Central memory CD4-positive, alpha-beta T cell (primary cell): Measurements from ENCODE around the gene FMNL1.

Experiments used
- DNase-seq: peaks from one replicate; pipeline ENCODE4 v3.0.0; 2022

The FMNL1 gene

DNA sequence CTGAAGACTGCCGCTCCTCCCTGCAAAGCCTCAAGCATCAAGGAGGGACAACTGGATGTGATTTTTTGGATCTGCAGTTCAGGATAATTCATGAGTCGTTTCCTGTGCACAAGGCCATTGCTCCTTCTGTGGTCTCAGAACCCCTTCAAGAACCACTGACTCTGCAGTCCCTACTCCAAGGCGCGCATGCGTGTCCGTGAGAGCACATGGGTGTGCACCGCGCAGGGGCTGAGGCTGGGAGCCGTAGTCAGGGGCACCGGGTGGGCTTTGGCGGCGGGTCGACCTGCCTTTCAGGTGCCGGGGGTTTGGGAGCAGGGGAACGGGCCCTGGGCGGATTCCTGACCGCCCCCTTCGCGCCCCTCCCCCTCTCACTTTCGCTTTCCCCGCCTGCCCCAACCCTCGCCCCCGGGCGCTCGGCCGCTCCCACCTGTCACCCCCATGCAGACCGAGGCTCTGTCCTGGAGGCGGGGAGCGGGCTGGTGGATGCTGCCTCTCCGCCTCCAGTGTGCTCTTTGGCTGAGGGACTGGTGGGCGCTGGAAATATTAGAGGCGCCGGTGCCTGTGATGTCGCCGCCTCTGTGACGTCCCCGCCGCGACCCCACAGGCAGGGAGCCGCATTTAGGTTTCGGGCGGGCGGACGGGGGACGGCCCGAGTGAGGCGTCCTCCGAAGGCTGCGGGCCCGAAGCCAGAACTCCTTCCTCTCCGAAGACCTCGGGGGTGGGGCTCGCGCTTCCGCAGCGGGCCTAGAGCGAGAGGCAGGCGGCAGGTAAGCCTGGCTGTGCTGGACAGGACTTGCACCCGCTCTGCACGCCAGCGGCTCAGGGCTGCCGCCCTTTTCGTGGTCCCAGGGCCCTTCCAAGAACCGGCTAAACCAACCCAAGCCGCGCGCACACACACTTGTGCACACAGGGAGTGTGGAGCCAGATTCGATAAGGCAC is 40.2 kb downstream of the FMNL1 start, which contains the start of gene SPATA32:
Gene SPATA32, minus strand, starts transcription at position 518 of the 939 bp plus-strand sequence. Its CDS starts 78 bp downstream, at position 440.
- peak; percentile 59 for DNase-seq

DNA sequence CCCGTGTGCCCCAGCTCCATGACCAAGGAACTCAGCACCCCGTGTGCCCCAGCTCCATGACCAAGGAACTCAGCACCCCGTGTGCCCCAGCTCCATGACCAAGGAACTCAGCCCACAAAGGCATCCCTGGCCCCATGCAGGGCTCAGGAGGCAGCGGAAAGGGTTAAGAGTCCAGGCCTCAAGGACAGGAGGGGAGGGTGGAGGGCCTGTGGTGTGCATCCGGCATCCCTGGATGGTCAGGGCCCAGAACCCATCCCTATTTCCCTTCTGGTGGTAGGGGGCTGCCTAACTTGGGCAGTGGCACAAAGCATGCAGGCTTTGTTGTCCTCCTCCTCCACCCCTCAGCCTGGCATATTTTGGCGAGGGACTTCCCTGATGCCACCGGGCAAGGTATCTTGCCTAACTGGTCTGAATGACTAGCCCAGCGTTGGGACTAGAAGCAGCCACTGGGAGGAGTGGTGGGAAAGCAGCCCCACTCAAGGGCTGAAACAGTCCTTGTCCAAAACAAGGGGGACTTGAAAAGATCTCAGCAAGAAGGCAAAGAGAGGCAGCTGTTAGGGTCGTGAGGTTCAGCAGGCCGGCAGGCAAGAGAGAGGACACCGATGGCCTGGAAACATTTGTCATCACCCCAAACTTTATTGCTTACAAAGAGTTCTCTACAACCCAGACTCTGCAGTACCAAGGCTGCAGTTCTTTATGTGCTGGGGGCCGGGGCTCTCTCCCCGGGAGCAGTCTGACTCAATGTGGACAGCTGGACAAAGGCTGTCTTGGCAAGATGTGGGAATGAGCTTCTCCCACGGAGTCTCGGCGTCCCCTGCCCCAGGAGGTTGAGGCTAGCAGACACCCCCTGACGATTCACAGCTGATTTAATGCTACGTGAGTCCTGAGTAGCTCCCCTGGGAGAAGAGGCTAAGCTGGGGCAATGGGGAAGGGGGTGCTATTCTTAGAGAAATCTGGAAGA is 41.1 kb downstream of the FMNL1 start:
- DNase-seq: no peak

DNA sequence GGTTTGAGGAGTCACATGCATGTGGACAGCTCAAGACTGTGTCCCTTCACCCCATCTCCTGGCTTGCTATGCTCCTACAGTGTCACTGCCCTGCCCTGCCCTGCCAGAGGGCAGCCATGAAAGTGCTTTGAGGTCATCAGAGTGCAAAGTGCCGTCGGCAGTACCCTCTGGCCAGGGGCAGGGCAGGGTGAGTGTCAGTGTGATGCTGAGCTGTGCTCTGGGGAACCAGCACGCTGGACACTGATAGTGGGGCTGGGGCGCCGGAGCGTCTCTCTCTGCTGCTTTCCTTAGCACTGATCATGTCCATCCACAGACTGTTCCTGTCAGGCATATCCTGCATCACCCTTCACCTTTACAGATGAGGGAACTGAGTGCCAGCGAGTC is 41.8 kb downstream of the FMNL1 start:
- no peak for DNase-seq

DNA sequence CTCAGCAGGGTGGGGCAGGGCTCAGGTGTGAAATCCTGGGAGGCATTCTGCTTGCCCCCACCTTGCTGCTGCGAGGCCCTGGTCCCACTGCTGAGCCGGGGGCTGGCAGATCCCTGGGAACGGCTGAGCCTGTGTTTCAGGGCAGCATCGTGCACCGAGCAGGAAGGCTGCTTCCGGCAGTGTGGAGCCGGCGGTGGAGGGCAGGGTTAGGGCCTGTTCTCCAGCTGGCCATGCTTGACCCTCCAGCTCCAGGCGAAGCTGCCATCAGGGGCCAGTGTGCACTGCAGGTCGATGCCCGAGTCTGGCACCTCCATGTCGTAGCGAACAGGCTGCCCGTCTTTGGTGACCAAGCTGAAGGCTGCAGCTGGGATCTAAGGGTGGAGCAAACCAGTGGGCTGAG is 42.7 kb downstream of the FMNL1 start:
- DNase-seq: no peak

DNA sequence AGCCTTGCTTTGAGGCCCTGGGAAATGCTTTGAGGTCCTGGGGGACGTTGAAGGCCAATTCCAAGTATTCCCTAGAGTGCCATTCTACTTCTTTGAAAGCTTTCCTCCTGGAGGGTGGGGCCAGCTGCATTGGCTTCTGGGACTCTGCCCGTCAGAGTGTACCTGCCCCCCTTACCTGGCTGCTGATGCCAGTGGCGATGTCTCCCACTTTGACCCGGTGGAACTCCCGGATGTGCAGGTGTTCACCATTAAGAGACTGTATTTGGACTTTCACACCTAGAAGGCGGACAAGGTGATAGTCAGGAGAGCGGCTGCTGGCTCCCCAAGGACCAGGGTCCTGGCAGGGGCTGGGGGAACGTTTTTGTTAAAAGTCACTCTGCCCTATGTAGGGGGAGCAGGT is 43.3 kb downstream of the FMNL1 start:
- DNase-seq: no peak

DNA sequence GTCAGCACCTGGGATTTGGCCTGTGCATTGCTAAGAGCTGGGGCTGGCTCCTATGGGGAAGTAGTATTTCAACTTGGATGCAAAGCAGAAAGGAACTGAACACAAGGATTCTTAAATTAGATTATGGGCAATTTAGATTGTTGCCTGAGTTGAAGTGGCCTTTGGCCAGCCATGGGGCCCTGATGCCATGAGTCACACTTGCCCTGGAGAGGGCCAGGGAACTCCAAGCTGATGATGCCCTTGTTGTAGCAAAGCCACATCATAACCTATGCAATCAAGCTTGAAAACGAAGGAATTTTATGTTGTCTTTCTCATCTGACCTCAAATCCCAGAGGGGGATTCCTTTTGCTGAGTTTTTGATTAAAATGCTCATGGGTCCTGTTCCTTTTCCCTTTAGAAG is 44.1 kb downstream of the FMNL1 start:
- DNase-seq: no peak

DNA sequence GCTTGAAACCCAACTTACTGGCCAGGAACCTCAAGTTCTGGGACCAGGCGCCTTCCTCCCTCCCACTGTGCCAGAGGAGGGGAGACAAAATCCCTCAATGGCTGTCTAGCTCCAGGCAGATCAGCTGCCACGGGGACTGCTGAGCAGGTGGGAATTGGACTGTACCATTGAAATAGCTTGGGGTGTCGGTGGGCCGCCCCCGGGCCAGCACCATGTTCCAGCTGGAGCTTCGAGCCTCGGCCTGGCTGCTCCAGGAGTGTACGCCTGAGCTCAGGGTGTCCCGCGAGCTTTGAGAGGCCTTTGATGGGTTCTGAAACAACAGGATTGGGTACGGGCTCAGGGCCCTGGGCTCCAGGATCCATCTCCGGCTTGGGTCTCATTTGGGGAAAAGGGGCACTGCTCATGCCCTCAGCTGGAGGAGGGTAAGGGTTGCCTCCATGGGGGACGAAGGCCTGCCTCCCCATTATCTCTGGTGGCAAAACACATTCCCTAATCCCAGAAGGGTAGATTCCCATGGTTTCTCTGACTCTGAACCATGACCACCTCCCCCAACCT is 44.8 kb downstream of the FMNL1 start:
- no peak for DNase-seq

DNA sequence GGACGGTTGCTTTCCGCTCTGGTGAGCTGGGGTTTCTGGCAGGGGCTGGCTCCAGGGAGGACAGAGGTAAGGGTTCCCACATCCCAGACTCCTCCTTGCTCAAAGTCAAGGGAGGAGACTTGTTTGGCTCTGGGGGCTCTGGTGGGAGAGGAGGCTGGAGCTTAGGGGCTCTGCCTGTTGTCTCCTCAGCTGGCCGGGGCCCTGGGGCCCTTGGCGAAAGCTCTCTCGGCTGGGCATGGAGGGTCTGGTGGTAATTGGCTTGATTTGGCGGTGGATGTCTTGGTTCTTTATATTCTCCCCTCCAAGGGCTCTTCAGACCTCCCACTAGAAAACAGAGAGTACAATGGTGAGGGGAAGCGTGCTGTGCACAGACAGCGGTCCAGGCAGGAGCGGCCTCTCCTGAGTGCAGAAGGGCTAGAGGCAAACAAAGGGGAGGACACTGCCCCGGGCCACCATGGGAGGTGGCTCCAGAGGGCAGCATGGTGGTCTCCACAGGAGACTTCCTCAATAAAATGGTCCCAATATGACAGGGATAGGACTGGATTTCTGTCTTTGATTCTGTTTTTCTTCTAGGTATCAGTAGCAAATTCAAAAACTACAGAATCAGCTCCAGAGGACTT is 45.9 kb downstream of the FMNL1 start:
- DNase-seq: no peak

DNA sequence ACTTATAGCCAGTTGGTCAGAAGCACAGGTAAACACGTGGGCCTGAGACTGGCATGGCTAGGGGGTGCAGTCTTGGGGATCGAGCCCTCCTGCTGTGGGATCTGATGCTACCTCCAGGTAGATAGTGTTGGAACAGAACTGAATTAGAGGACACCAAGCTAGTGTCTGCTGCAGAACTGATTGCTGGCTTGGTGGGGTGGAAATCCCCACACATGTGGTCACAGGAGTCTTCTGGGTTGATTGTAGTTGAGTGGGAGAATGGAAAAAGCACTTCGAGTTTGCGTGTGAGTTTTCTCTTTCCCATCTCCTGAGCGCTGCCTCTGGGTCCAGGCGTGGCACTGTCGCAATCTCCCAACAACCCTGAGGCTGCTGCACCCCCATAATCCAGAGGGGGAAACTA is 48.2 kb downstream of the FMNL1 start:
- DNase-seq: no peak

DNA sequence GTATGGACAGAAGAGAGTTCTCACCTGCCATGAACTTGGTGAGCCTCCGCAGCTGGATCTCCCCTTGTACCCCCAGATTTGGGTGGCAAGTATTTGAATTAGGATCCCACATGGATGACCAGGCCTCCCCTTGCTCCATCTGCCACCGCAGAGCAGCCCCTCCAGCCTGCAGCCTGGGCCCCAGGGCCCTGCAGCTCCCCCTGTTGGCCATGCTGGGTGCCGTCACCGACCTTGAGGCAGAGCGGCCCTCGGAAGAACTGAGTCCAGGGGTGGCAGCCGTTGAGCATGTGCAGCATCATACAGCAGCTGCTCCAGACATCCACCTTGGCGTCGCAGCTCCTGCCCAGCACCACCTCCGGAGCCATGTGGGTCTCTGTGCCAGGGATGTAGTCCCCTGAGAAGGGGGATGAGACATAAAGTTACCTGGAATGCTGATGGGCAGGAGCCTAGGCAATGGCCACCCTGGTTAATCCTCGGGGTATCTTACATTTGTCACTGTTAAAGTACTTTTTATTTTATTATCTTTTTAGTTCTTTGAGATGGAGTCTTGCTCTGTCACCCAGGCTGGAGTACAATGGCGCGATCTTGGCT is 49.2 kb downstream of the FMNL1 start:
- peak; percentile 32 for DNase-seq

DNA sequence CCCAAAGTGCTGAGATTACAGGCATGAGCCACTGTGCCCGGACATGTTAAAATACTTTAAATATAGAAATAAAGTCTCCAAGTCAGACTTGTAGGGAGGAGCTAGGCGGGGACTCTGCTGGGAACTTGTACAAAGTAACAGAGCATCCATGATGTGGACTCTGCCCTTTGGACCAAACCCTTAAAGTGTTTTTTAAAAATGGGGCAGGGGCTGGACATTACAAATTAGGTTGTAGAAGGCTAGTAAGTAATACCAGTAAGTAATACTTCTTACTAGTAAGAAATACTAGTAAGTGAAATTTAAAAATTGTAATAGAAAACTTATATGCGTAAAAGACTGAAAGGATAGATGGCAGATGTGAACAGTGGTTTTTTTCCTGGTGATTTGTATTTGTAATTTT is 49.9 kb downstream of the FMNL1 start:
- DNase-seq: no peak

DNA sequence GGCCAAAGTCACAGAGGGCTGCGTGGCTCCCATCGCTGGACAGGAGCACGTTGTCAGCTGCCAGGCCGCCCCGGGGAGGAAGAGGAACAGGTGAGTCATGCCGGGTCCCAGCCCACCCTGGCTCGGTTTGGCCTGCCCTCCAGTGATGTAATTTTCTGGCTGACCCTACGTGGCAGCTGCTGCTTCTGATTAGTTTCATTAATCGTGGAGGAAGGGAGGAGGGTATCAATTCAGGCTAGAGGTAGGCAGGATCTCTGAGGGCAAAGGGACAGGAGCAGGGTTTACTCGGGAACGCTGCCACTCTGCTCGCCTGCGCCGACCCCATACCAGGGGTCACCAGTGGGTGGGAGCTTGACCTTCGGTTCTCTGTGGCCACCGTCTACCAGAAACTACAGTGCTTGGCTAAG is 51.9 kb downstream of the FMNL1 start:
- DNase-seq: no peak

DNA sequence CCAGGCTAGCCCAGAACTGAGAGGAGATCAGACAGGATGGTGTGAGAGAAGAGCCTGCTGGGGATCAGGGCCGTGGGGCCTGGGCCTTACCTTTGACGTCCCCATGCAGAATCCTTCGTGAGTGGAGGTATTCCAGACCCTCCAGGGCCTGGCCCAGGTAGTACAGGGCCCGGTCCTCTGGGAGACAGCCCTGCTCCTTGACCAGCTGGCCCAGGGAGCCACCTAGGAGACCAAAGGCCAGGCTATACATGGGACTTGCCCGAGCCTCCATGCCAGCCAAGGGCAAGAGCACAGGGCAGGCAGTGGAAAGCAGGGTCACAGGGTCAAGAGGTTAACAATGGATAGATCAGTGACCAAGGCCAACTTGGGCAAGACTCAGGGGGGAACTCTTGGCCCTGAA is 52.3 kb downstream of the FMNL1 start:
- DNase-seq: no peak

DNA sequence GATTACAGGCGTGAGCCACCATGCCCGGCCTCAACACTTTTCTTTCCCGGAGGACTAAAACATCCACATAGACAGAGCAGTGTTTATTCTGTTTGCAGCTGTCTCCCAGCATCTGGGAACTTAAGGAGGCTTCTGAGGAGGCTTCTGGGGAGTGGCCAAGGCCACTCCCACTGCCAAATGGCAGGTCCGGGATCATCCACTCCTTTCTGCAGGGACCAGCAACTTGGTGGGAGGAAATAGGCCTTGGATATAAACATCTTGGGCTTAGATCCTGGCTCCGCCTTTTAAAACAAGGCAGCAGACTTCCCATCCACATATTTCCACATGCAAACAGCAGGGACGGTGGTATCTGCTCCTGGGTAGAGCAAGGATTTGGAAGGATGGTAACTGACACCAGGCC is 54.3 kb downstream of the FMNL1 start:
- DNase-seq: no peak

DNA sequence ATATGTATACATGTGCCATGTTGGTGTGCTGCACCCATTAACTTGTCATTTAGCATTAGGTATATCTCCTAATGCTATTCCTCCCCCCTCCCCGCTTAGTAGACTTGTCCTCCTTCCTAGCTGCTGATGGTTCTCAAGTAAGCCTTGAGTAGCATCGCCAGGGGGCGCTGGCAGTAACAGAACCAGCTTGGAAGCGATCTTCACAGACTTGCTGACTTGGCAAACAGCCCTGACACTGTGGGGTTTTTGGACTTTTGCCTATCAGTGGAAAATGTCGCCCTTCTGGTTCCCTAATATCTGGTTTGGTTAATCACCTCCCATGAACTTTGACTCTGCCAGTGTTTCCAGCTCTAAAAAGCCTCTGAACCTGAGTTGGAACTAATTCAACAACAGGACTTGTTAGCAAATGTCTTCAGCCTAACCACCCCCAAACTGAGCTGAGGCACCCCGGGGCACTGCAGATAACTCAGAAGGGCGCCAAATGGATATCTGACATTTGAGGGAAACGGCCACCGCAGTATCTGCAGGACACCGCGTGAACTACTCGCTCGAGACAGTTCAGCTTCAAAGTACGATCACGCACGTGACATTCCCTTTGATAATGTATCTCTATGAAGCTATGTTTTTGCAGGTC is 55.6 kb downstream of the FMNL1 start:
- peak; percentile 83 for DNase-seq

DNA sequence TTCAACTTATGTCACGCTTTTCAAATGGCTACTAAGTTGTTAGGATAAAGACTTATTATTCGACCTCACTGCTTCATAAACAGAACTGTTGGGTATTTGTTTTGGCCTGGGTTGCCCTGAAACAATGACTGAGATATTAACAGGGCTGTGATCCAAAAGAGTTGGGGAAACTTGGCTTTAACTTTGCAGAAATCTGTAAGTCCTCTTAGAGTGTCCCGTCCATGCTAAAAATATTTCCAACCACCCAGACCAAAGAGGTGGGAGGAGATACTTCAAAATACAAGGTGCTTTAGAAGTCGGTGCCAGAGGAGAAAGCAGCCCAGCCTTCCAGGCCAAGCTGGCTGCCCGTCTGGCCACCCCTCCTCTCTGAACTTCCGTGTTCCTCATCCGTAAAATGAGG is 56.3 kb downstream of the FMNL1 start:
- DNase-seq: no peak

DNA sequence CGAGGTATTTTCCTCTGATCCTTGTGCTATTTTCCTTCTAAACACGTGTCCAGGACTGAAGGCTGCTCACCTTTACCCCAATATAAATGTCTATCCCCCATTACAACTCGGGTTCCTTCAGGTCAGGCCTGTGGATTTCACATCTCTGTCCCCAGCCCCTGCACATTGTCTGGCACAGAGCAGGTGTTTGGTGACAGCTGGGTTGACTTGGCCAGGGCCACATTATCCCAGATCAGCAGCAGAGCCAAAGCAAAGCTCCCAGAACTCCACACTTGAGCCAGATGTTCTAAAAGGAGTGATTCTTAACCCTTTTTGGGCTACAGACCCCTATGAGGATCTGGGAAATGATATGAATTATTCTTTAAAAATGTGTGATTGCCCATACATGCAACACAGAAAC is 58.2 kb downstream of the FMNL1 start:
- no peak for DNase-seq

DNA sequence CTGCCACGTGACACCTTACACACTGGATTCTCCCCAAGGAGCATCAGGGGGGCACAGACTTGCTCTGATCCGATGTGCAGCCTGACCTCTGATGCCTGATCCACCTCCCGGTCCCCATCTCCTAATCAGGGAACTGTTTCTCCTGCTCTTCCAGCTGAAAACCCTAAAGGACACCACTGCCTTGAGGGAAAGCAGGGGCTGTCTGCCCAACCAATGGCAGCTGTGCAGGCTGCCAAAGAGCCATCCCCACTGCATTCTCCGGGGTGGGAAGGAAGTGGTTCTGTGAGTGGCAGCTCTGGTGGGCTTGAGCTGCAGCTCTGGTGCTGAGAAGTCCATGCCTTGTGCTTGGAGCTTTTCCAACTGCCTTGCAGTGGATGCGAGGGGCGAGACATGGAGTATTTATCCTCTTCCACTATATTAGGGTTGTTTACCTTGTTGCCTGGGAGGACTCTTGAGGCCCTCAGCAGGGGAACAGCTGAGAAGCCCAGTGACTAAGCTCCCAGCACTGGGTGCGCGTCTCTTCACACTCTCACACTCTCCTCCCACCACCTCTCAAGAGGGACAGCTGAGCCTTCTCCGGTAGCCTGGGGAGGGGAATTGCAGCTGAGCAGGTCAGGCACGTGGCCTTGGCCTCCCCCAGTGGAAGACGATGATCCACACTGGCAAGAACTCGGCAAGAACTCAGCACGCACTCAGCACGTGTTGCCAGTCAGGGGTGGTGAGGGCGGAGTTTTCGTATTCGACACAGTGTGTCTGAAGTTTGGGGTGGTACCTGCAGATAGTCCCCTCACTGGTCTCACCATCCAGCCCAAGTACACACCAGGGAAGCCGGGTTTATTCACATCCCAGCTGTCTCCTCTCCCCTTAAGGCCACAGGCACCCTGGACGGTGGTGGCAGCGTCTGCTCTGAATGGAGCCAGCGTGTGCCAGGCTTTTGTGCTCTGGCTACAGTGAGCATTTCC is 61.3 kb downstream of the FMNL1 start:
- DNase-seq: no peak

DNA sequence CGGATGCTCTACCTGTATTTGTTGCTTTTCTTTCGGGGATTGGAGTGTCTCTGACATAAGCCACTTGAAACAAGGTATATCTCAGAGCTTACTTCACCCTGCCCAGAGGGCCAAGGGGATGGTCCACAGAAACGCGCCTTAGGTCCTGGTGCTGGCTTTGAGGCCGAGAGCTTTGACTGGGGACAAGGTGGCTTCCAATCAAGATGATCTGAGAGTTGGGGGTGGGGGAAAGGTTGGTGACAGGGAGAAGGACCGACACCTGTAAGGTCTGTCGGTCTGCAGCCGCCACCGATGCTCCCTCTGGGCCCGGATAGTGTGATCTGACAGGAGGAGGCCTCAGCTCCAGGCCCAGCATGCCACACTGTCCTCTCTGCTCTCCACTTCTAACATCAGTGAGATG is 62.0 kb downstream of the FMNL1 start:
- DNase-seq: no peak
